Muscle layer of colon (tissue), 2 donors: ENCODE results near the gene ACP7.

Experiments used
- H3K27ac ChIP-seq: one replicate; pipeline ENCODE4 v1.7.0; 2013; ENCODE audit warnings: low read depth, mild to moderate bottlenecking, low read length, moderate library complexity
- H3K27me3 ChIP-seq, 2 donors: one replicate each; pipeline ENCODE4 v1.7.0; 2013; ENCODE audit warnings: low read length in 2 of 2, mild to moderate bottlenecking in 2 of 2; ENCODE audit not compliant: insufficient read depth in 2 of 2, control insufficient read depth in 1 of 2
- H3K36me3 ChIP-seq: one replicate; pipeline ENCODE4 v1.7.0; 2013; ENCODE audit warnings: mild to moderate bottlenecking, low read length; ENCODE audit not compliant: insufficient read depth
- H3K4me1 ChIP-seq: one replicate; pipeline ENCODE4 v1.7.0; 2013; ENCODE audit warnings: mild to moderate bottlenecking, low read length; ENCODE audit not compliant: insufficient read depth
- H3K4me3 ChIP-seq, 2 donors: one replicate each; pipeline ENCODE4 v1.7.0; 2013; ENCODE audit warnings: low read length in 2 of 2, low read depth in 1 of 2, mild to moderate bottlenecking in 1 of 2, moderate library complexity in 1 of 2
- H3K9ac ChIP-seq: one replicate; pipeline ENCODE4 v1.7.0; 2013; ENCODE audit warnings: low read length
- H3K9me3 ChIP-seq: one replicate; pipeline ENCODE4 v1.7.0; 2013; ENCODE audit warnings: mild to moderate bottlenecking, low read length
- donor health status: abdominal sarcoma.
- donor health status: Adenocarcinoma of cecum.

Gene ACP7

GRCh38 chr19:39145180-39145953 lies 61.2 kb downstream of the ACP7 start:
- no peaks in the 10 kb centered on the region for H3K36me3 ChIP-seq
- no peaks in the 10 kb centered on the region for H3K9me3 ChIP-seq
- H3K27me3 ChIP-seq: no peaks in the 10 kb centered on the region
- peak overlapping the region; percentile 11 for H3K9ac ChIP-seq
- H3K4me3 ChIP-seq: peak overlapping the region in 1 of 2 donors; percentile 4
- H3K4me1 ChIP-seq: peaks cover 42% of the 10 kb centered on the region
- H3K27ac ChIP-seq: peak overlapping the region; percentile 74

- Histone ChIP-seq H3K9me3 (no peaks in the 10 kb centered on the region), H3K27me3 (no peaks in the 10 kb centered on the region), H3K4me1 (peaks cover 38% of the 10 kb centered on the region), H3K36me3 (no peaks in the 10 kb centered on the region), H3K27ac (peak overlapping the region; percentile 74), H3K9ac (peak overlapping the region; percentile 11), H3K4me3 (peak overlapping the region in 1 of 2 donors; percentile 4)
Measured at GRCh38 chr19:39146091-39146490, 61.9 kb downstream of the ACP7 start.

GRCh38 chr19:39146686-39147450 lies 62.7 kb downstream of the ACP7 start:
- Histone ChIP-seq H3K4me1 (peaks cover 38% of the 10 kb centered on the region), H3K9me3 (no peaks in the 10 kb centered on the region), H3K27ac (peak overlapping the region; percentile 32), H3K9ac (peak overlapping the region; percentile 11), H3K4me3 (no peak overlapping the region), H3K36me3 (no peaks in the 10 kb centered on the region), H3K27me3 (no peaks in the 10 kb centered on the region)

GRCh38 chr19:39147480-39147879 lies 63.3 kb downstream of the ACP7 start:
- no peak overlapping the region for H3K4me3 ChIP-seq
- H3K9ac ChIP-seq: no peak overlapping the region
- no peaks in the 10 kb centered on the region for H3K36me3 ChIP-seq
- H3K4me1 ChIP-seq: peaks cover 38% of the 10 kb centered on the region
- no peaks in the 10 kb centered on the region for H3K27me3 ChIP-seq
- H3K27ac ChIP-seq: no peak overlapping the region
- no peaks in the 10 kb centered on the region for H3K9me3 ChIP-seq

GRCh38 chr19:39148939-39149529 lies 64.9 kb downstream of the ACP7 start:
- H3K27ac ChIP-seq: no peak overlapping the region
- no peak overlapping the region for H3K4me3 ChIP-seq
- no peak overlapping the region for H3K9ac ChIP-seq
- H3K36me3 ChIP-seq: no peaks in the 10 kb centered on the region
- H3K9me3 ChIP-seq: no peaks in the 10 kb centered on the region
- H3K27me3 ChIP-seq: no peaks in the 10 kb centered on the region
- peaks cover 35% of the 10 kb centered on the region for H3K4me1 ChIP-seq

GRCh38 chr19:39150235-39150634 lies 66.1 kb downstream of the ACP7 start:
- no peaks in the 10 kb centered on the region for H3K9me3 ChIP-seq
- H3K36me3 ChIP-seq: no peaks in the 10 kb centered on the region
- no peak overlapping the region for H3K9ac ChIP-seq
- no peak overlapping the region for H3K27ac ChIP-seq
- no peaks in the 10 kb centered on the region for H3K27me3 ChIP-seq
- peaks cover 26% of the 10 kb centered on the region for H3K4me1 ChIP-seq
- no peak overlapping the region for H3K4me3 ChIP-seq

- Histone ChIP-seq H3K4me3 (no peak overlapping the region), H3K4me1 (peaks cover 27% of the 10 kb centered on the region), H3K9me3 (no peaks in the 10 kb centered on the region), H3K27ac (no peak overlapping the region), H3K9ac (no peak overlapping the region), H3K36me3 (no peaks in the 10 kb centered on the region), H3K27me3 (no peaks in the 10 kb centered on the region)
Measured at GRCh38 chr19:39150807-39151600, 66.8 kb downstream of the ACP7 start.

GRCh38 chr19:39152066-39152465 lies 67.9 kb downstream of the ACP7 start:
- no peak overlapping the region for H3K4me3 ChIP-seq
- no peaks in the 10 kb centered on the region for H3K36me3 ChIP-seq
- no peak overlapping the region for H3K9ac ChIP-seq
- no peaks in the 10 kb centered on the region for H3K9me3 ChIP-seq
- no peak overlapping the region for H3K27ac ChIP-seq
- peaks cover 25% of the 10 kb centered on the region for H3K4me1 ChIP-seq
- H3K27me3 ChIP-seq: no peaks in the 10 kb centered on the region

GRCh38 chr19:39154100-39154628 lies 70.0 kb downstream of the ACP7 start:
- Histone ChIP-seq H3K27me3 (no peaks in the 10 kb centered on the region), H3K4me3 (no peak overlapping the region), H3K9me3 (no peaks in the 10 kb centered on the region), H3K4me1 (peaks cover 44% of the 10 kb centered on the region), H3K27ac (no peak overlapping the region), H3K9ac (no peak overlapping the region), H3K36me3 (no peaks in the 10 kb centered on the region)

- no peaks in the 10 kb centered on the region for H3K27me3 ChIP-seq
- no peaks in the 10 kb centered on the region for H3K9me3 ChIP-seq
- H3K4me1 ChIP-seq: peaks cover 44% of the 10 kb centered on the region
- no peaks in the 10 kb centered on the region for H3K36me3 ChIP-seq
- H3K27ac ChIP-seq: no peak overlapping the region
- no peak overlapping the region for H3K4me3 ChIP-seq
- no peak overlapping the region for H3K9ac ChIP-seq
Measured at GRCh38 chr19:39154629-39155100, 70.5 kb downstream of the ACP7 start.
